SK-N-SH (cell line): ENCODE data around the gene NEURL3. TPM values are rescaled to one million over a fixed set of nuclear protein-coding genes. Genes with fewer than 3 reads are reported as not detected.

Experiments
- CTCF ChIA-PET: fragments of 300-600, 350-600 bp; formaldehyde crosslinking; extraction: SDS; loops from one replicate; lab custom pipeline; 2021; lab: Yijun Ruan, JAX
- POLR2A ChIA-PET: fragments of 350-600 bp; sonication (Branson Sonifier 250); formaldehyde crosslinking; extraction: SDS; loops from one replicate; lab custom pipeline; 2020; ENCODE audit warnings: antibody characterized with exemption, inconsistent platforms; lab: Yijun Ruan, JAX
- DNase-seq: peaks from one replicate; pipeline ENCODE4 v3.0.0; 2012
- H2AFZ ChIP-seq: fragments of 200-600 bp; sonication (generic); 2 replicates; pipeline ENCODE4 v1.8.1; 2016; ENCODE audit warnings: antibody characterized with exemption, mild to moderate bottlenecking, low read depth
- H3F3A ChIP-seq: fragments of 200-600 bp; sonication (generic); replicated peaks from 2 replicates; pipeline ENCODE3; 2016; ENCODE audit warnings: antibody characterized with exemption, mild to moderate bottlenecking; ENCODE audit not compliant: insufficient read depth
- H3K27ac ChIP-seq, 2 experiments: fragments of 200-500 bp in 1 of 2; fragments of 200-600 bp in 1 of 2; sonication (Bioruptor generic) in 1 of 2; sonication (generic), shearing (Covaris generic) in 1 of 2; 2 replicates each; pipeline versions ENCODE4 v1.5.1 to v1.6.1; 2014 to 2016; ENCODE audit warnings: low read depth in 2 of 2, inconsistent platforms in 1 of 2, low read length in 1 of 2, mild to moderate bottlenecking in 1 of 2, mixed read lengths in 1 of 2
- H3K27me3 ChIP-seq: fragments of 200-600 bp; sonication (generic), shearing (Covaris generic); 2 replicates; pipeline ENCODE4 v1.6.1; 2016; ENCODE audit warnings: mixed run types; ENCODE audit not compliant: insufficient read depth
- H3K36me3 ChIP-seq, 2 experiments: fragments of 200-500 bp in 1 of 2; fragments of 200-600 bp in 1 of 2; sonication (Bioruptor generic) in 1 of 2; sonication (generic) in 1 of 2; replicated peaks in 1 of 2; 2 replicates each; pipeline versions ENCODE3 to v1.5.1; 2014 to 2016; ENCODE audit warnings: low read length in 1 of 2, mild to moderate bottlenecking in 1 of 2; ENCODE audit not compliant: insufficient read depth in 2 of 2, control insufficient read depth in 1 of 2
- H3K4me1 ChIP-seq, 2 experiments: fragments of 200-500 bp in 1 of 2; fragments of 200-600 bp in 1 of 2; sonication (Bioruptor generic) in 1 of 2; sonication (generic), shearing (Covaris generic) in 1 of 2; 2 replicates each; pipeline versions ENCODE4 v1.5.1 to v1.6.1; 2014 to 2016; ENCODE audit warnings: low read depth in 1 of 2, low read length in 1 of 2, mixed run types in 1 of 2; ENCODE audit not compliant: insufficient read depth in 2 of 2, control insufficient read depth in 1 of 2
- H3K4me2 ChIP-seq: fragments of 200-600 bp; sonication (generic), shearing (Covaris generic); 2 replicates; pipeline ENCODE4 v1.6.1; 2017; ENCODE audit warnings: mixed run types
- H3K4me3 ChIP-seq, 2 experiments: fragments of 200-500 bp in 1 of 2; fragments of 200-600 bp in 1 of 2; sonication (Bioruptor generic) in 1 of 2; sonication (generic), shearing (Covaris generic) in 1 of 2; 2 replicates each; pipeline versions ENCODE4 v1.5.1 to v1.8.1; 2014 to 2016; ENCODE audit warnings: low read depth in 2 of 2, inconsistent platforms in 1 of 2, low read length in 1 of 2, mild to moderate bottlenecking in 1 of 2, mixed read lengths in 1 of 2, moderate library complexity in 1 of 2
- H3K79me2 ChIP-seq: fragments of 200-600 bp; sonication (generic); 2 replicates; pipeline ENCODE4 v1.8.1; 2017; ENCODE audit warnings: mild to moderate bottlenecking; ENCODE audit not compliant: insufficient read depth
- H3K9ac ChIP-seq: fragments of 200-600 bp; sonication (generic); 2 replicates; pipeline ENCODE4 v1.6.1; 2017; ENCODE audit warnings: mixed run types
- H3K9me2 ChIP-seq: fragments of 200-600 bp; sonication (generic); 2 replicates; pipeline ENCODE4 v1.6.1; 2017; ENCODE audit warnings: mixed run types
- H3K9me3 ChIP-seq: fragments of 200-600 bp; sonication (generic); 2 replicates; pipeline ENCODE4 v1.6.1; 2017; ENCODE audit warnings: mixed run types, mild to moderate bottlenecking, moderate library complexity
- H4K20me1 ChIP-seq: fragments of 200-600 bp; sonication (generic); 2 replicates; pipeline ENCODE4 v1.6.1; 2017; ENCODE audit warnings: mild to moderate bottlenecking, mixed run types; ENCODE audit not compliant: insufficient read depth
- EZH2phosphoT487 ChIP-seq: fragments of 200-600 bp; sonication (generic); IDR thresholded peaks from 2 replicates; pipeline ENCODE4 v1.6.1; 2017; ENCODE audit warnings: low read depth, mixed run types, mild to moderate bottlenecking, antibody characterized with exemption, moderate library complexity, borderline replicate concordance
- MEF2A ChIP-seq: IDR thresholded peaks from 2 replicates; pipeline ENCODE4 v1.4.0; 2012; ENCODE audit warnings: low read depth, borderline replicate concordance
- NRF1 ChIP-seq: IDR thresholded peaks from 2 replicates; pipeline ENCODE4 v1.6.1; 2012; ENCODE audit warnings: low read depth, mild to moderate bottlenecking, low read length
- POLR2AphosphoS5 ChIP-seq: IDR thresholded peaks from 2 replicates; pipeline ENCODE4 v1.6.1; 2012; ENCODE audit warnings: low read depth, low read length
- RFX5 ChIP-seq: IDR thresholded peaks from 2 replicates; pipeline ENCODE4 v1.6.1; 2012; ENCODE audit warnings: mild to moderate bottlenecking, improper control_type of control experiment, low read length
- SMC3 ChIP-seq: IDR thresholded peaks from 2 replicates; pipeline ENCODE4 v1.6.1; 2012; ENCODE audit warnings: low read depth, low read length, improper control_type of control experiment
- WGBS: methylation state at CpG from one replicate; pipeline ENCODE4 v1.1.6; 2017; ENCODE audit warnings: low lambda C conversion rate; 5-methylcytosine and 5-hydroxymethylcytosine counted together
- polyA plus RNA-seq, 3 experiments: library from polyadenylated mRNA; depleted of rRNA; stranded (reverse); fragments of >200 nt; gene quantifications; 2 replicates each; pipeline ENCODE4 v1.2.3, GENCODE V29; 2012
- TF ChIP-seq, protein P1 (sequence below): fragments of 150-350 bp; IDR thresholded peaks from 2 replicates; pipeline ENCODE4 v1.6.1; 2016; ENCODE audit warnings: mild to moderate bottlenecking, low read depth, low read length
- TF ChIP-seq, protein P2 (sequence below): IDR thresholded peaks from 2 replicates; pipeline ENCODE4 v1.6.1; 2012; ENCODE audit warnings: mild to moderate bottlenecking, low read depth, low read length, moderate library complexity

The NEURL3 gene
- polyA plus RNA-seq, 1 of the 3 experiments (the other 2 are of a cell fraction) = 0.08 TPM

DNA sequence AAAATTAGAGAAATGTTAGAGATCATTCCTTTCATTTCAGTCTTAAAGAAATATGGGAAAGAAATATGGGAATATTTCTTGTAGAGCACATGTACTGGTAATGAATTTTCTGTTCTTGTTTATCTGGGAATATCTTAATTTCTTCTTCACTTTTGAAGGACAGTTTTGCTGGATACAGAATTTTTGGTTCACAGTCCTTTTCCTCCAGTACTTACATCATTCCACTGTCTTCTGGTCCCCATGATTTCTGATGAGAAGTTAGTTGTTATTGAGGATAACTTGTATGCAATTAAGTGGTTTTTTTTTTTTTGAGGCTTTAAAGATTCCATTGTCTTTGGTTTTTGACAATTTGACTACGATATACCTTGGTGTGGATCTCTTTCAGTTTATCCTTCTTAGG, 11.0 kb downstream of the NEURL3 start:
- H3K27me3 ChIP-seq = peaks cover 28% of the 10 kb centered on the region; the same call in 1 of the 2 replicates
- no peaks in the 10 kb centered on the region; a peak in 1 of 4 replicates for H3K4me1 ChIP-seq
- ChIA-PET POLR2A (no interaction called here), CTCF (interaction anchor here (1.3 to 3.4 kb wide), 3 partner anchors 14 to 87 kb away, joined by 3 to 17 read pairs (median 10); no protein-coding TSS in a partner anchor)
- H3K4me2 ChIP-seq = no peak overlapping the region
- no peak overlapping the region for H2AFZ ChIP-seq
- no peak overlapping the region for H3K9ac ChIP-seq
- no peaks in the 10 kb centered on the region for H3K9me2 ChIP-seq
- TF ChIP-seq RFX5 = no peak
- TF ChIP-seq, protein P1, sequence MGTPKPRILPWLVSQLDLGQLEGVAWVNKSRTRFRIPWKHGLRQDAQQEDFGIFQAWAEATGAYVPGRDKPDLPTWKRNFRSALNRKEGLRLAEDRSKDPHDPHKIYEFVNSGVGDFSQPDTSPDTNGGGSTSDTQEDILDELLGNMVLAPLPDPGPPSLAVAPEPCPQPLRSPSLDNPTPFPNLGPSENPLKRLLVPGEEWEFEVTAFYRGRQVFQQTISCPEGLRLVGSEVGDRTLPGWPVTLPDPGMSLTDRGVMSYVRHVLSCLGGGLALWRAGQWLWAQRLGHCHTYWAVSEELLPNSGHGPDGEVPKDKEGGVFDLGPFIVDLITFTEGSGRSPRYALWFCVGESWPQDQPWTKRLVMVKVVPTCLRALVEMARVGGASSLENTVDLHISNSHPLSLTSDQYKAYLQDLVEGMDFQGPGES = no peak
- no peak for TF ChIP-seq POLR2AphosphoS5
- TF ChIP-seq, protein P2, sequence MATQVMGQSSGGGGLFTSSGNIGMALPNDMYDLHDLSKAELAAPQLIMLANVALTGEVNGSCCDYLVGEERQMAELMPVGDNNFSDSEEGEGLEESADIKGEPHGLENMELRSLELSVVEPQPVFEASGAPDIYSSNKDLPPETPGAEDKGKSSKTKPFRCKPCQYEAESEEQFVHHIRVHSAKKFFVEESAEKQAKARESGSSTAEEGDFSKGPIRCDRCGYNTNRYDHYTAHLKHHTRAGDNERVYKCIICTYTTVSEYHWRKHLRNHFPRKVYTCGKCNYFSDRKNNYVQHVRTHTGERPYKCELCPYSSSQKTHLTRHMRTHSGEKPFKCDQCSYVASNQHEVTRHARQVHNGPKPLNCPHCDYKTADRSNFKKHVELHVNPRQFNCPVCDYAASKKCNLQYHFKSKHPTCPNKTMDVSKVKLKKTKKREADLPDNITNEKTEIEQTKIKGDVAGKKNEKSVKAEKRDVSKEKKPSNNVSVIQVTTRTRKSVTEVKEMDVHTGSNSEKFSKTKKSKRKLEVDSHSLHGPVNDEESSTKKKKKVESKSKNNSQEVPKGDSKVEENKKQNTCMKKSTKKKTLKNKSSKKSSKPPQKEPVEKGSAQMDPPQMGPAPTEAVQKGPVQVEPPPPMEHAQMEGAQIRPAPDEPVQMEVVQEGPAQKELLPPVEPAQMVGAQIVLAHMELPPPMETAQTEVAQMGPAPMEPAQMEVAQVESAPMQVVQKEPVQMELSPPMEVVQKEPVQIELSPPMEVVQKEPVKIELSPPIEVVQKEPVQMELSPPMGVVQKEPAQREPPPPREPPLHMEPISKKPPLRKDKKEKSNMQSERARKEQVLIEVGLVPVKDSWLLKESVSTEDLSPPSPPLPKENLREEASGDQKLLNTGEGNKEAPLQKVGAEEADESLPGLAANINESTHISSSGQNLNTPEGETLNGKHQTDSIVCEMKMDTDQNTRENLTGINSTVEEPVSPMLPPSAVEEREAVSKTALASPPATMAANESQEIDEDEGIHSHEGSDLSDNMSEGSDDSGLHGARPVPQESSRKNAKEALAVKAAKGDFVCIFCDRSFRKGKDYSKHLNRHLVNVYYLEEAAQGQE = no peak
- H3K27ac ChIP-seq = no peak overlapping the region
- H3K79me2 ChIP-seq = no peaks in the 10 kb centered on the region
- no peaks in the 10 kb centered on the region for H3F3A ChIP-seq
- H3K9me3 ChIP-seq = no peaks in the 10 kb centered on the region; the same call in 1 of the 2 replicates
- no peak overlapping the region for H3K4me3 ChIP-seq
- WGBS = 9% methylated on average over 1 of the region's 1 CpG
- H3K36me3 ChIP-seq = no peaks in the 10 kb centered on the region
- no peak for DNase-seq
- no peaks in the 10 kb centered on the region for H4K20me1 ChIP-seq

DNA sequence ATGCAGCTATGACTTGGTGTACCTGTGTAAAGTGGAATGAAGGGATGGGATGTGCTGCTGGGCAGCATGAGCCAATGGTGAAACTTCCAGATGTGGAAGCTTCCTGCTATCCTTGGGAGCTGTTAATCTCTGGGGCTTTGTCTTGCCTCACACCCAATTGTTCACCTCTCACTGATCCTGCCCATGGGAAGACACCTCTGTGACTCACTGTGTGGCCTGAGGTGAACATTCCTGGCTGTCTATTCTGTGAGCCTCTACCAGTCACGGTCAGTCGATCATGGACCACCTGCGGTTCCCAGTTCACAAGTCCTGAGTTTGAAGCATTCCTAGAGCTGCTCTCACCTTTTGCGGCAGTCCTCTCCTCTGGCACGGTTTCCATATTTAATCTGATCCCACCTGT, 12.1 kb downstream of the NEURL3 start:
- Histone ChIP-seq H3K9ac (no peak overlapping the region), H3K9me2 (no peaks in the 10 kb centered on the region), H3K27me3 (peaks cover 19% of the 10 kb centered on the region; the same call in 1 of the 2 replicates), H3K4me1 (no peaks in the 10 kb centered on the region; a peak in 1 of 4 replicates), H3F3A (no peaks in the 10 kb centered on the region), H4K20me1 (no peaks in the 10 kb centered on the region), H3K9me3 (no peaks in the 10 kb centered on the region; the same call in 1 of the 2 replicates), H3K4me2 (no peak overlapping the region), H3K79me2 (no peaks in the 10 kb centered on the region), H3K27ac (no peak overlapping the region), H3K36me3 (no peaks in the 10 kb centered on the region), H2AFZ (no peak overlapping the region), H3K4me3 (no peak overlapping the region)
- ChIA-PET CTCF (interaction anchor here (0.8 to 1.6 kb wide), 4 partner anchors 10 to 86 kb away, joined by 3 to 4 read pairs (median 4); no protein-coding TSS in a partner anchor), POLR2A (no interaction called here)
- TF ChIP-seq MEF2A = no peak
- no peak for TF ChIP-seq POLR2AphosphoS5
- no peak for TF ChIP-seq EZH2phosphoT487
- TF ChIP-seq SMC3 = no peak
- TF ChIP-seq NRF1 = no peak
- no peak for DNase-seq
- WGBS = 45% methylated on average over 5 of the region's 5 CpGs
